Skeletal muscle tissue (tissue), 5 donors: Measurements from ENCODE around the gene KRT4. TPM values are rescaled to one million over a fixed set of nuclear protein-coding genes. Genes with fewer than 3 reads are reported as not detected.

Source experiments
- H3K27ac ChIP-seq: one replicate; pipeline ENCODE4 v1.7.0; 2013; ENCODE audit warnings: mild to moderate bottlenecking, low read depth, low read length, inconsistent platforms
- H3K27me3 ChIP-seq, 3 donors: one replicate each; pipeline ENCODE4 v1.7.0; 2013; ENCODE audit warnings: low read length in 3 of 3; ENCODE audit not compliant: control insufficient read depth in 3 of 3, insufficient read depth in 3 of 3
- H3K36me3 ChIP-seq, 3 donors: one replicate each; pipeline ENCODE4 v1.7.0; 2013; ENCODE audit warnings: low read length in 3 of 3; ENCODE audit not compliant: control insufficient read depth in 3 of 3, insufficient read depth in 3 of 3
- H3K4me1 ChIP-seq, 3 donors: one replicate each; pipeline ENCODE4 v1.7.0; 2013; ENCODE audit warnings: low read length in 3 of 3, mild to moderate bottlenecking in 3 of 3; ENCODE audit not compliant: control insufficient read depth in 3 of 3, insufficient read depth in 3 of 3
- H3K4me3 ChIP-seq, 3 donors: one replicate each; pipeline ENCODE4 v1.7.0; 2013; ENCODE audit warnings: low read length in 3 of 3
- H3K9ac ChIP-seq, 3 donors: one replicate each; pipeline ENCODE4 v1.7.0; 2013; ENCODE audit warnings: low read length in 3 of 3, mild to moderate bottlenecking in 3 of 3, moderate library complexity in 2 of 3, low read depth in 1 of 3
- H3K9me3 ChIP-seq, 3 donors: one replicate each; pipeline ENCODE4 v1.7.0; 2013; ENCODE audit warnings: low read length in 3 of 3; ENCODE audit not compliant: control insufficient read depth in 3 of 3
- small RNA-seq: library from RNA; depleted of rRNA; stranded (forward); fragments of <200 nt; gene quantifications from one replicate; pipeline ENCODE3, GENCODE V24; 2014
- total RNA-seq: library from RNA; depleted of rRNA; stranded (reverse); fragments of >200 nt; gene quantifications from one replicate; pipeline ENCODE4 v1.2.3, GENCODE V29; 2014
- donor health status: Osteomylitis.

Gene KRT4
- total RNA-seq, 1 donor from 2014 or later: not detected

DNA sequence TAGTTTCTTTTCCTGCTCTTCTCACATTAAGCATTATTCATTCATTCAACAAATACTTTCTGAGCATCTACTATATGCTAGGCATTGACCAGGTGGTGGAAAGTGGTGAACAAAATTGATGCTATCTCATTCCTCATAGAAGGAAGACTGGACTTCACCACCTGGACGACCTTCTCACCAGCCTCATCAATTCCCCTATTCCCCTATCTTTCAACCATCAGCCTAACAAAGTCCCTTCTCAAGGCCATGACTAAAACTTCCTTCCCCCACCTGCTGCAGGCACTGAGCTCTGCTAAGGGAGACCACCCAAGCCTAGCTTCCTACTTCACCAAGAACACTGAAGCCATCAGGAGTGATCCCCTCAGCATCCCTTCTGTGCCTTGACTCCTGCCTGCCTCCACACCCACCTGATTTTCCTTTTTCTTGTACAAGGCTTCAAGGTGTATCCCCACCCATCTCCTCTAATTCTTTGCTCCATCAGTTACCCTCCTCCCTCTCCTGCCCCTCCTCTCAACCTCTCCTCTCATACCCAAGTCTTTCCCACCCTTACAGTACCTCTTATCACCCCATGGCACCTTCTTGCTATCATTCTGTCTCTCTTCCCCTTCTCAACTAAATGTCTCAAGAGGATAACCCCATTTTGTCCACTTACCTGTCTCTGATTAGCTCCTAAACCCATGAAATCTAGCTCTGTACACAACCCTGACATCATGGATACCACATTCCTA, 56.3 kb downstream of the KRT4 start:
- Histone ChIP-seq H3K27ac (no peak overlapping the region), H3K9ac (no peak overlapping the region), H3K27me3 (peaks cover 10 to 30% (median 17%) of the 10 kb centered on the region in 3 donors), H3K36me3 (no peaks in the 10 kb centered on the region), H3K4me1 (no peaks in the 10 kb centered on the region), H3K4me3 (no peak overlapping the region), H3K9me3 (peaks cover 0 to 6% (median 0%) of the 10 kb centered on the region in 3 donors)

Small RNA genes within 50 kb of the gene (small RNA-seq; reads per million reads assigned to genes)
- not detected for gene AC107016.2

Other genes with a start within 250 kb of the KRT4 start
- not detected for gene KRT74, start 240.3 kb downstream of the KRT4 start, total RNA-seq
- not detected for gene KRT72, start 212.7 kb downstream of the KRT4 start, total RNA-seq
- gene KRT73, start 195.6 kb downstream of the KRT4 start, total RNA-seq: under 0.01 TPM
- not detected for gene KRT2, start 161.9 kb downstream of the KRT4 start, total RNA-seq
- 2.1 TPM for gene KRT1, start 133.7 kb downstream of the KRT4 start, total RNA-seq
- not detected for gene KRT77, start 110.6 kb downstream of the KRT4 start, total RNA-seq
- not detected for gene KRT76, start 36.8 kb downstream of the KRT4 start, total RNA-seq
- gene KRT3, start 18.0 kb downstream of the KRT4 start, total RNA-seq: not detected
- gene KRT79, start 20.2 kb upstream of the KRT4 start, total RNA-seq: 1.6 TPM
- gene KRT78, start 34.9 kb upstream of the KRT4 start, total RNA-seq: not detected
- gene KRT8, start 91.0 kb upstream of the KRT4 start, total RNA-seq: 1.6 TPM
- 4.2 TPM for gene KRT18, start 135.0 kb upstream of the KRT4 start, total RNA-seq
- 1,005 TPM for gene EIF4B, start 192.3 kb upstream of the KRT4 start, total RNA-seq
- gene TNS2, start 235.9 kb upstream of the KRT4 start, total RNA-seq: 21.9 TPM